ENCODE measurements around the gene C4A.
"Not testable (repeated sequence)": the region's sequence is repeated elsewhere in the genome, so short reads cannot be mapped to it uniquely, and the experiment has no call there.

Gene C4A

GRCh38 chr6:32043589-32044380, 61.9 kb downstream of the C4A start:
- not testable (repeated sequence) for DNase-seq (ENCODE audit: low read depth, low spot score); H3K4me3 ChIP-seq (ENCODE audit: low read length)

- not testable (repeated sequence) for DNase-seq (ENCODE audit: low read depth, low spot score); H3K4me3 ChIP-seq (ENCODE audit: low read length)
Measured at GRCh38 chr6:32044916-32045315, 63.1 kb downstream of the C4A start.

GRCh38 chr6:32045811-32046449, 64.1 kb downstream of the C4A start:
- no peak overlapping the region for H3K4me3 ChIP-seq (ENCODE audit: low read length)
- no peak for DNase-seq (ENCODE audit: low read depth, low spot score)

- H3K4me3 ChIP-seq (ENCODE audit: low read length) = no peak overlapping the region
- DNase-seq (ENCODE audit: low read depth, low spot score) = no peak
Measured at GRCh38 chr6:32046450-32047083, 64.7 kb downstream of the C4A start.

- H3K4me3 ChIP-seq (ENCODE audit: low read length) = no peak overlapping the region
- no peak for DNase-seq (ENCODE audit: low read depth, low spot score)
Measured at GRCh38 chr6:32047084-32047478, 65.2 kb downstream of the C4A start.

GRCh38 chr6:32047539-32047854, 65.6 kb downstream of the C4A start:
- no peak overlapping the region for H3K4me3 ChIP-seq (ENCODE audit: low read length)
- no peak for DNase-seq (ENCODE audit: low read depth, low spot score)

GRCh38 chr6:32047855-32048766, 66.3 kb downstream of the C4A start:
- no peak for DNase-seq (ENCODE audit: low read depth, low spot score)
- H3K4me3 ChIP-seq (ENCODE audit: low read length) = no peak overlapping the region

- H3K4me3 ChIP-seq (ENCODE audit: low read length); DNase-seq (ENCODE audit: low read depth, low spot score): not testable (repeated sequence)
Measured at GRCh38 chr6:32049149-32049548, 67.3 kb downstream of the C4A start.

GRCh38 chr6:32049736-32050135, 67.9 kb downstream of the C4A start:
- H3K4me3 ChIP-seq (ENCODE audit: low read length); DNase-seq (ENCODE audit: low read depth, low spot score): not testable (repeated sequence)

- H3K4me3 ChIP-seq (ENCODE audit: low read length) = no peak overlapping the region
- no peak for DNase-seq (ENCODE audit: low read depth, low spot score)
Measured at GRCh38 chr6:32050562-32050961, 68.7 kb downstream of the C4A start.
